HepG2 (cell line): Measurements from ENCODE around the gene PLD1. TPM values are rescaled to one million over a fixed set of nuclear protein-coding genes. Genes with fewer than 3 reads are reported as not detected.
A peak's percentile ranks its signal among the peaks of the same experiment; 100 is the strongest.

Experiments used
- CBFB ChIP-seq: sonication (generic); formaldehyde crosslinking; IDR thresholded peaks from 2 replicates; pipeline ENCODE4 v1.4.0; 2020; ENCODE audit warnings: missing genetic modification reagents
- EHMT2 ChIP-seq: fragments of 200-600 bp; sonication (generic); IDR thresholded peaks from 2 replicates; pipeline ENCODE4 v1.7.0; 2017; ENCODE audit warnings: antibody characterized with exemption, low read depth, low read length, borderline replicate concordance
- ELF1 ChIP-seq: sonication (generic); formaldehyde crosslinking; IDR thresholded peaks from 2 replicates; pipeline ENCODE4 v1.4.0; 2020; ENCODE audit warnings: missing genetic modification reagents
- JARID2 ChIP-seq: sonication (generic); formaldehyde crosslinking; IDR thresholded peaks from 2 replicates; pipeline ENCODE4 v1.8.1; 2023; ENCODE audit warnings: missing genetic modification reagents, inconsistent platforms; ENCODE audit not compliant: insufficient replicate concordance
- MEF2D ChIP-seq: sonication (generic); formaldehyde crosslinking; IDR thresholded peaks from 2 replicates; pipeline ENCODE4 v1.5.1; 2020; ENCODE audit warnings: mild to moderate bottlenecking, missing genetic modification reagents
- NR2F1 ChIP-seq, 2 experiments: fragments of 450-650 bp in 1 of 2; formaldehyde crosslinking in 1 of 2; IDR thresholded peaks; 2 replicates each; pipeline versions ENCODE4 v1.5.0 to v1.6.1; 2016 to 2020; ENCODE audit warnings: mild to moderate bottlenecking in 1 of 2, missing compliant biosample characterization in 1 of 2, missing genetic modification reagents in 1 of 2, moderate library complexity in 1 of 2
- RCOR2 ChIP-seq: IDR thresholded peaks from 2 replicates; pipeline ENCODE4 v1.6.1; 2016; ENCODE audit warnings: missing biosample characterization, missing genetic modification reagents
- SP1 ChIP-seq, 2 experiments: fragments of 450-650 bp in 1 of 2; sonication (generic) in 1 of 2; formaldehyde crosslinking in 1 of 2; IDR thresholded peaks; 2 replicates each; pipeline versions ENCODE4 v1.4.0 to v1.6.1; 2016 to 2020; ENCODE audit warnings: missing genetic modification reagents in 1 of 2
- SP2 ChIP-seq: sonication (generic); formaldehyde crosslinking; IDR thresholded peaks from 2 replicates; pipeline ENCODE4 v1.5.1; 2020; ENCODE audit warnings: mild to moderate bottlenecking, missing genetic modification reagents
- SP5 ChIP-seq: IDR thresholded peaks from 2 replicates; pipeline ENCODE4 v1.6.1; 2016; ENCODE audit warnings: low read depth, borderline replicate concordance
- SUZ12 ChIP-seq: fragments of 150-350 bp; IDR thresholded peaks from 2 replicates; pipeline ENCODE4 v1.6.1; 2014; ENCODE audit warnings: low read depth, low read length
- TP53 ChIP-seq: sonication (generic); formaldehyde crosslinking; conservative IDR thresholded peaks from 2 replicates; pipeline ENCODE4 v1.4.0; 2020; ENCODE audit warnings: missing genetic modification reagents
- U2AF1 ChIP-seq: fragments of 200-400 bp; formaldehyde crosslinking; optimal IDR thresholded peaks from 2 replicates; pipeline ENCODE3; 2017; ENCODE audit warnings: mild to moderate bottlenecking, low read depth, low read length
- ZFP41 ChIP-seq: sonication (generic); formaldehyde crosslinking; IDR thresholded peaks from 2 replicates; pipeline ENCODE4 v1.4.0; 2020; ENCODE audit warnings: mild to moderate bottlenecking, missing genetic modification reagents, borderline replicate concordance
- ZNF160 ChIP-seq: sonication (generic); formaldehyde crosslinking; IDR thresholded peaks from 2 replicates; pipeline ENCODE4 v1.8.0; 2022; ENCODE audit warnings: mild to moderate bottlenecking, inconsistent platforms, missing genetic modification reagents
- ZNF225 ChIP-seq: sonication (generic); formaldehyde crosslinking; IDR thresholded peaks from 2 replicates; pipeline ENCODE4 v1.4.0; 2020; ENCODE audit warnings: mild to moderate bottlenecking, missing genetic modification reagents
- ZNF34 ChIP-seq: sonication (generic); formaldehyde crosslinking; IDR thresholded peaks from 2 replicates; pipeline ENCODE4 v1.4.0; 2020; ENCODE audit warnings: mild to moderate bottlenecking, missing genetic modification reagents, borderline replicate concordance
- ZNF839 ChIP-seq: sonication (generic); formaldehyde crosslinking; IDR thresholded peaks from 2 replicates; pipeline ENCODE4 v1.4.0; 2020; ENCODE audit warnings: missing genetic modification reagents, mild to moderate bottlenecking, borderline replicate concordance
- ZSCAN21 ChIP-seq: sonication (generic); formaldehyde crosslinking; IDR thresholded peaks from 2 replicates; pipeline ENCODE4 v1.8.0; 2022; ENCODE audit warnings: mild to moderate bottlenecking, missing genetic modification reagents, moderate library complexity, borderline replicate concordance
- polyA plus RNA-seq, 8 experiments: library from polyadenylated mRNA; depleted of rRNA in 3 of 8; stranded (reverse) in 7 of 8; unstranded in 1 of 8; fragments of >200 nt; fragmentation: Illumina TruSeq in 4 of 8; extraction: Trizol in 4 of 8; gene quantifications; 2 replicates each; pipeline versions ENCODE4 v1.2.1 to v1.2.3, GENCODE V29; 2011 to 2016; ENCODE audit warnings: low read depth in 4 of 8, missing spikeins in 1 of 8, mixed read lengths in 1 of 8; ENCODE audit not compliant: insufficient read depth in 1 of 8
- total RNA-seq, 5 experiments: library from RNA; depleted of rRNA; stranded (reverse); fragments of >200 nt; fragmentation: Illumina TruSeq; extraction: Trizol; gene quantifications; 2 replicates each; pipeline ENCODE4 v1.2.3, GENCODE V29; 2016; ENCODE audit warnings: low read depth in 1 of 5
- TF ChIP-seq, protein P1 (sequence below): sonication (generic); formaldehyde crosslinking; IDR thresholded peaks from 2 replicates; pipeline ENCODE4 v1.8.0; 2022; ENCODE audit warnings: missing genetic modification reagents, mild to moderate bottlenecking, moderate library complexity, borderline replicate concordance
- TF ChIP-seq, protein P2 (sequence below): sonication (generic); formaldehyde crosslinking; IDR thresholded peaks from 2 replicates; pipeline ENCODE4 v1.4.0; 2020; ENCODE audit warnings: mild to moderate bottlenecking, missing genetic modification reagents, borderline replicate concordance
- TF ChIP-seq, protein P3 (sequence below): sonication (generic); formaldehyde crosslinking; IDR thresholded peaks from 2 replicates; pipeline ENCODE4 v1.4.0; 2020; ENCODE audit warnings: missing genetic modification reagents

The PLD1 gene
- total and polyA plus RNA-seq, 2 of the 13 experiments (the other 11 are each of a cell fraction or from before 2014, with no cell fraction given) = 27.1 to 59.4 TPM

DNA sequence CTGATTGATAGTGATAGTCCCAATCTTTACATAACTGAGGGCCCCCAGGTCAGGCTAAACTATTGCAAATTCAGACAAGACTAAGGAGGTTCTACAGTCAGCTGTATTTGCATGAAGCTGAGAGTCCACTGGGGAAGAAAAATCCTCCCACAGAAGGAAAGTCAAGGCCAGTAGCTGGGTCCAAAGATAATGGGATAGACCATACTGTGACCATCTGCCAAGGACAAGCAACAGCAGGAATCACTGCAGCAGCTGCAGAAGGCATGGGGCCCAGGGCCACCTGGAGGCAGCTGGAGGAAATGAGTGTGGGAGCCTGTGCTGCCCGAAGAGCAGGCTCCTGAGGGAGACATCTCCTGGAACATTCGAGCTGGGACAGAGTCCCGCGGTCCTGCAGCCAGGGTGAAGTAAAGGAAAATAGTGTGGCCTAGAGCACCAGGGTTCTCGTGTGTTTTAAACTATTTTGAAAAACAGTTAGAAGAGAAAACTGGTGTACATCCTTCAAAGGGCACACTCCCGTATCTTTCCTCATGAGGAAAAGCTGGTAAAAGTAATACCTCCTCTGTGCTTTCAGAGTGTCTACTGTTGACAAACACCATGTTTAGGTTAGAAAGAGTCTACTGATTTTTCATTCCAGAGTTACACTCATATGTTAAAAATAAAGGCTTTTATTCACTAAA lies 19.7 kb upstream of the PLD1 start (continued):
- TF ChIP-seq, protein P1, sequence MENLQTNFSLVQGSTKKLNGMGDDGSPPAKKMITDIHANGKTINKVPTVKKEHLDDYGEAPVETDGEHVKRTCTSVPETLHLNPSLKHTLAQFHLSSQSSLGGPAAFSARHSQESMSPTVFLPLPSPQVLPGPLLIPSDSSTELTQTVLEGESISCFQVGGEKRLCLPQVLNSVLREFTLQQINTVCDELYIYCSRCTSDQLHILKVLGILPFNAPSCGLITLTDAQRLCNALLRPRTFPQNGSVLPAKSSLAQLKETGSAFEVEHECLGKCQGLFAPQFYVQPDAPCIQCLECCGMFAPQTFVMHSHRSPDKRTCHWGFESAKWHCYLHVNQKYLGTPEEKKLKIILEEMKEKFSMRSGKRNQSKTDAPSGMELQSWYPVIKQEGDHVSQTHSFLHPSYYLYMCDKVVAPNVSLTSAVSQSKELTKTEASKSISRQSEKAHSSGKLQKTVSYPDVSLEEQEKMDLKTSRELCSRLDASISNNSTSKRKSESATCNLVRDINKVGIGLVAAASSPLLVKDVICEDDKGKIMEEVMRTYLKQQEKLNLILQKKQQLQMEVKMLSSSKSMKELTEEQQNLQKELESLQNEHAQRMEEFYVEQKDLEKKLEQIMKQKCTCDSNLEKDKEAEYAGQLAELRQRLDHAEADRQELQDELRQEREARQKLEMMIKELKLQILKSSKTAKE (CRISPR knock-in tag) = no peak
- no peak for TF ChIP-seq SP2
- TF ChIP-seq CBFB (CRISPR knock-in tag) = no peak
- TF ChIP-seq SP5 (CRISPR knock-in tag) = peak; percentile 22; the same call in 1 of the 2 replicates
- TF ChIP-seq, protein P2, sequence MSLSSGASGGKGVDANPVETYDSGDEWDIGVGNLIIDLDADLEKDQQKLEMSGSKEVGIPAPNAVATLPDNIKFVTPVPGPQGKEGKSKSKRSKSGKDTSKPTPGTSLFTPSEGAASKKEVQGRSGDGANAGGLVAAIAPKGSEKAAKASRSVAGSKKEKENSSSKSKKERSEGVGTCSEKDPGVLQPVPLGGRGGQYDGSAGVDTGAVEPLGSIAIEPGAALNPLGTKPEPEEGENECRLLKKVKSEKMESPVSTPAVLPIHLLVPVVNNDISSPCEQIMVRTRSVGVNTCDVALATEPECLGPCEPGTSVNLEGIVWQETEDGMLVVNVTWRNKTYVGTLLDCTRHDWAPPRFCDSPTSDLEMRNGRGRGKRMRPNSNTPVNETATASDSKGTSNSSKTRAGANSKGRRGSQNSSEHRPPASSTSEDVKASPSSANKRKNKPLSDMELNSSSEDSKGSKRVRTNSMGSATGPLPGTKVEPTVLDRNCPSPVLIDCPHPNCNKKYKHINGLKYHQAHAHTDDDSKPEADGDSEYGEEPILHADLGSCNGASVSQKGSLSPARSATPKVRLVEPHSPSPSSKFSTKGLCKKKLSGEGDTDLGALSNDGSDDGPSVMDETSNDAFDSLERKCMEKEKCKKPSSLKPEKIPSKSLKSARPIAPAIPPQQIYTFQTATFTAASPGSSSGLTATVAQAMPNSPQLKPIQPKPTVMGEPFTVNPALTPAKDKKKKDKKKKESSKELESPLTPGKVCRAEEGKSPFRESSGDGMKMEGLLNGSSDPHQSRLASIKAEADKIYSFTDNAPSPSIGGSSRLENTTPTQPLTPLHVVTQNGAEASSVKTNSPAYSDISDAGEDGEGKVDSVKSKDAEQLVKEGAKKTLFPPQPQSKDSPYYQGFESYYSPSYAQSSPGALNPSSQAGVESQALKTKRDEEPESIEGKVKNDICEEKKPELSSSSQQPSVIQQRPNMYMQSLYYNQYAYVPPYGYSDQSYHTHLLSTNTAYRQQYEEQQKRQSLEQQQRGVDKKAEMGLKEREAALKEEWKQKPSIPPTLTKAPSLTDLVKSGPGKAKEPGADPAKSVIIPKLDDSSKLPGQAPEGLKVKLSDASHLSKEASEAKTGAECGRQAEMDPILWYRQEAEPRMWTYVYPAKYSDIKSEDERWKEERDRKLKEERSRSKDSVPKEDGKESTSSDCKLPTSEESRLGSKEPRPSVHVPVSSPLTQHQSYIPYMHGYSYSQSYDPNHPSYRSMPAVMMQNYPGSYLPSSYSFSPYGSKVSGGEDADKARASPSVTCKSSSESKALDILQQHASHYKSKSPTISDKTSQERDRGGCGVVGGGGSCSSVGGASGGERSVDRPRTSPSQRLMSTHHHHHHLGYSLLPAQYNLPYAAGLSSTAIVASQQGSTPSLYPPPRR = peak; percentile 38; the same call in 1 of the 2 replicates
- peak; percentile 56; the same call in 1 of the 2 replicates for TF ChIP-seq MEF2D (CRISPR knock-in tag)
- TF ChIP-seq SUZ12 = no peak
- TF ChIP-seq ZNF225 (CRISPR knock-in tag) = 0 out of 2 replicates have a peak, but pooled peaks have one; percentile 41
- TF ChIP-seq TP53 (CRISPR knock-in tag) = no peak
- TF ChIP-seq ZNF34 (CRISPR knock-in tag) = no peak
- TF ChIP-seq NR2F1 (CRISPR knock-in tag; IDR thresholded peaks at IDR 0.05) = no peak
- TF ChIP-seq ZNF160 (CRISPR knock-in tag) = no peak
- no peak for TF ChIP-seq SP1 (IDR thresholded peaks at IDR 0.05)
- TF ChIP-seq SP1 (CRISPR knock-in tag; IDR thresholded peaks at IDR 0.05) = 0 out of 2 replicates have a peak, but pooled peaks have one; percentile 28
- TF ChIP-seq RCOR2 = peak; percentile 82
- TF ChIP-seq, protein P3, sequence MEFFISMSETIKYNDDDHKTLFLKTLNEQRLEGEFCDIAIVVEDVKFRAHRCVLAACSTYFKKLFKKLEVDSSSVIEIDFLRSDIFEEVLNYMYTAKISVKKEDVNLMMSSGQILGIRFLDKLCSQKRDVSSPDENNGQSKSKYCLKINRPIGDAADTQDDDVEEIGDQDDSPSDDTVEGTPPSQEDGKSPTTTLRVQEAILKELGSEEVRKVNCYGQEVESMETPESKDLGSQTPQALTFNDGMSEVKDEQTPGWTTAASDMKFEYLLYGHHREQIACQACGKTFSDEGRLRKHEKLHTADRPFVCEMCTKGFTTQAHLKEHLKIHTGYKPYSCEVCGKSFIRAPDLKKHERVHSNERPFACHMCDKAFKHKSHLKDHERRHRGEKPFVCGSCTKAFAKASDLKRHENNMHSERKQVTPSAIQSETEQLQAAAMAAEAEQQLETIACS = no peak
- TF ChIP-seq ZSCAN21 (CRISPR knock-in tag) = peak; percentile 69; the same call in 1 of the 2 replicates
- TF ChIP-seq JARID2 (CRISPR knock-in tag) = no peak
- no peak for TF ChIP-seq ZFP41 (CRISPR knock-in tag)
- TF ChIP-seq ELF1 (CRISPR knock-in tag) = no peak; the same call in 1 of the 2 replicates
- no peak for TF ChIP-seq EHMT2
- TF ChIP-seq ZNF839 = peak; percentile 66; the same call in 1 of the 2 replicates
- TF ChIP-seq U2AF1 = no peak
